ENCODE data around the gene SLC12A4.

GRCh38 chr16:67967958-67968399 is 458 bp downstream of the SLC12A4 start:
- TF ChIP-seq CTCF (conservative IDR thresholded peaks at IDR 0.05; ENCODE audit: low read depth, low read length), result no peak
- TF ChIP-seq EZH2 (IDR thresholded peaks at IDR 0.05; ENCODE audit: borderline replicate concordance, low read depth, low read length, poor library complexity, severe bottlenecking), result no peak
